ENCODE measurements around the gene DPM1.

GRCh38 chr20:50993876-50994275, 35.5 kb upstream of the DPM1 start:
- TF ChIP-seq POLR2A (IDR thresholded peaks at IDR 0.05; ENCODE audit: low read depth, low read length) (no peak), TAF1 (IDR thresholded peaks at IDR 0.05; ENCODE audit: low read depth, low read length) (no peak)
